ENCODE results near the gene ETV7. TPM values are rescaled to one million over a fixed set of nuclear protein-coding genes. Genes with fewer than 3 reads are reported as not detected.
"Not testable (repeated sequence)": the region's sequence is repeated elsewhere in the genome, so short reads cannot be mapped to it uniquely, and the experiment has no call there.

Gene ETV7
- total RNA-seq, 1 donor from 2014 or later, result not detected

GRCh38 chr6:36363371-36363752 lies 24.1 kb downstream of the ETV7 start:
- DNase-seq, result not testable (repeated sequence)

GRCh38 chr6:36362551-36363370 lies 24.7 kb downstream of the ETV7 start:
- DNase-seq, result no peak

- DNase-seq, result no peak
Observed at GRCh38 chr6:36361071-36361470, 26.4 kb downstream of the ETV7 start.

DNA sequence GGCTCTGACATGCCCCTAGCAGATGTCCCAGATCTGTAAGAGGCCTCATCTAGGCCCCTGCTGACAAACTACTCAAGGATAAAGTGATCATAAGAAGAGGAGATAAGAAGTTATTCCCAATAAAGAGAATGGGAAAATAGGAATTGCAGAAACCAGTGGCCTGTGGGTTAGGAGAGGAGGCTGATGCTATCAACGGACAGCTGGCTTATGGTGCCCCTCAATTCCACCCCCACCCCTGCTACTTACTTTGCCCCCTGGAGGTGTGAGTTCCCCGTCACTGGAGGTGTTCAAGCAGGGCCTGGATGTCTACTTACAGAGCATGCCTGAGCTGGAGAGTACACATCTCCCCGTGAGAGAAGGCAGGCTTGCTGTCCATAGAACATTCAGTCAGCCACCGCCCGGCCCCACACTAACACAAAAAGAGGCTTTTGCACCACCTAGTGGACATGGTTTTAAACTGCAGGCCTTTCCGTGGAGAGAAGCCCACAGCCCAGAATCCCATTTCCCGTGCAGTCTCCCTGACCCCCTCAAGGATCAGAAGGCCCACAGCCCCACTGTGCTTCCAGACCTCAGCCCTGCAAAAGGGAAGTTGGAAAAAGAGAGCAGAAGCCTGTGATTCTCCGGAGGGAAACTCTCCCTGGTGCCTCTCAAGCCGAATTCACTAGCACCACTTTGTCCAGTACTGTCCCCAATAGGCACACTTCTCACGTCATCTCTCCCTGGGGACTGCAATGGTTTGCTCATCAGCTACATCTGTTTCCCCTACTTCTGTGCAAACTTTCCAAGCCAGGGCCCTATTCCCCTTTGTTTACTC lies 27.0 kb downstream of the ETV7 start:
- peak; percentile 71 for DNase-seq

- no peak for DNase-seq
Observed at GRCh38 chr6:36358226-36358915, 29.1 kb downstream of the ETV7 start.

- DNase-seq, result no peak
Observed at GRCh38 chr6:36357872-36358225, 29.6 kb downstream of the ETV7 start.

- DNase-seq, result no peak
Observed at GRCh38 chr6:36355819-36356218, 31.6 kb downstream of the ETV7 start.

- no peak for DNase-seq
Observed at GRCh38 chr6:36353411-36353915, 34.0 kb downstream of the ETV7 start.

- no peak for DNase-seq
Observed at GRCh38 chr6:36352477-36353157, 34.9 kb downstream of the ETV7 start.

- no peak for DNase-seq
Observed at GRCh38 chr6:36350681-36351571, 36.5 kb downstream of the ETV7 start.

GRCh38 chr6:36350082-36350481 lies 37.4 kb downstream of the ETV7 start:
- DNase-seq, result no peak

GRCh38 chr6:36349240-36349639 lies 38.2 kb downstream of the ETV7 start:
- DNase-seq, result peak; percentile 20

GRCh38 chr6:36347621-36348020 lies 39.8 kb downstream of the ETV7 start:
- no peak for DNase-seq

GRCh38 chr6:36346486-36347273 lies 40.8 kb downstream of the ETV7 start:
- DNase-seq, result no peak

GRCh38 chr6:36345681-36346466 lies 41.6 kb downstream of the ETV7 start:
- no peak for DNase-seq

GRCh38 chr6:36343109-36343680 lies 44.3 kb downstream of the ETV7 start:
- no peak for DNase-seq

- DNase-seq, result no peak
Observed at GRCh38 chr6:36340618-36341454, 46.6 kb downstream of the ETV7 start.

GRCh38 chr6:36340306-36340617 lies 47.2 kb downstream of the ETV7 start:
- DNase-seq, result no peak

Measured in occipital lobe (tissue), 2 donors.